OCI-LY7 (cell line): ENCODE results near the gene PLA2R1. TPM values are rescaled to one million over a fixed set of nuclear protein-coding genes. Genes with fewer than 3 reads are reported as not detected.

Source experiments
- BruUV-seq: library from RNA; stranded (reverse); fragments of 400-500 nt; replicated peaks from 2 replicates; lab custom pipeline; 2021; lab: Mats Ljungman, UMichigan
- CTCF ChIA-PET: fragments of 300-600 bp; sonication (Branson Sonifier 250); formaldehyde crosslinking; loops from one replicate; lab custom pipeline; 2022; ENCODE audit warnings: antibody characterized with exemption; ENCODE audit not compliant: unreplicated experiment; lab: Charles Lee
- POLR2A ChIA-PET: fragments of 300-600 bp; sonication (Branson Sonifier 250); formaldehyde crosslinking; loops from one replicate; lab custom pipeline; 2022; ENCODE audit warnings: antibody characterized with exemption; lab: Charles Lee
- DNase-seq: peaks from one replicate; pipeline ENCODE4 v3.0.0-alpha.2; 2015; ENCODE audit warnings: low spot score
- H2AFZ ChIP-seq: fragments of 200-600 bp; sonication (generic), shearing (Covaris generic); 2 replicates; pipeline ENCODE4 v1.6.1; 2014; ENCODE audit warnings: mild to moderate bottlenecking, antibody characterized with exemption, low read length, moderate library complexity
- H3K27ac ChIP-seq: fragments of 200-600 bp; sonication (generic); 2 replicates; pipeline ENCODE4 v1.5.1; 2014; ENCODE audit warnings: mixed run types, low read depth, mild to moderate bottlenecking, moderate library complexity, low read length, inconsistent platforms; ENCODE audit not compliant: poor library complexity, severe bottlenecking
- H3K36me3 ChIP-seq: fragments of 200-600 bp; sonication (generic); 2 replicates; pipeline ENCODE4 v1.6.1; 2014; ENCODE audit warnings: mild to moderate bottlenecking, antibody characterized with exemption, low read length, moderate library complexity, mixed read lengths; ENCODE audit not compliant: insufficient read depth
- H3K4me1 ChIP-seq: fragments of 200-600 bp; sonication (generic); 2 replicates; pipeline ENCODE4 v1.5.1; 2014; ENCODE audit warnings: mild to moderate bottlenecking, low read length; ENCODE audit not compliant: insufficient read depth, poor library complexity, severe bottlenecking
- H3K4me2 ChIP-seq: fragments of 200-600 bp; sonication (generic); 2 replicates; pipeline ENCODE4 v1.6.1; 2014; ENCODE audit warnings: mild to moderate bottlenecking, low read length
- H3K4me3 ChIP-seq: fragments of 200-600 bp; sonication (generic); 2 replicates; pipeline ENCODE4 v1.5.1; 2014; ENCODE audit warnings: mild to moderate bottlenecking, low read depth, low read length; ENCODE audit not compliant: poor library complexity, severe bottlenecking
- H3K79me2 ChIP-seq: fragments of 200-600 bp; sonication (generic); 2 replicates; pipeline ENCODE4 v1.6.1; 2016; ENCODE audit warnings: low read depth, mild to moderate bottlenecking, low read length, moderate library complexity, mixed read lengths; ENCODE audit not compliant: insufficient read depth
- H3K9me2 ChIP-seq: fragments of 200-600 bp; sonication (generic); 2 replicates; pipeline ENCODE4 v1.6.1; 2016; ENCODE audit warnings: mild to moderate bottlenecking, low read length, mixed read lengths; ENCODE audit not compliant: insufficient read depth
- H3K9me3 ChIP-seq: fragments of 200-600 bp; sonication (generic); 2 replicates; pipeline ENCODE4 v1.6.1; 2014; ENCODE audit warnings: mild to moderate bottlenecking, mixed run types, low read length, mixed read lengths
- H4K20me1 ChIP-seq: fragments of 200-600 bp; sonication (generic); 2 replicates; pipeline ENCODE4 v1.6.1; 2014; ENCODE audit warnings: mild to moderate bottlenecking, antibody characterized with exemption, low read length, moderate library complexity, mixed read lengths; ENCODE audit not compliant: insufficient read depth
- EZH2phosphoT487 ChIP-seq: fragments of 200-600 bp; sonication (generic); IDR thresholded peaks from 2 replicates; pipeline ENCODE4 v1.6.1; 2018; ENCODE audit warnings: low read depth, borderline replicate concordance, mild to moderate bottlenecking, mixed run types, antibody characterized with exemption, low read length, moderate library complexity, mixed read lengths
- intact Hi-C: fragments of 100-400 bp; cut with micrococcal nuclease; formaldehyde crosslinking; loops from one replicate; pipeline ENCODE4 v1.10.0; 2022; ENCODE audit not compliant: unreplicated experiment
- total RNA-seq, 2 experiments: library from RNA; depleted of rRNA in 1 of 2; stranded (reverse); fragments of >200 nt in 1 of 2; shearing (Covaris generic) in 1 of 2; gene quantifications; 2 replicates each; pipeline ENCODE4 v1.2.3, GENCODE V29; 2014 to 2022
- TF ChIP-seq, protein P1 (sequence below): fragments of 200-600 bp; sonication (generic); conservative IDR thresholded peaks from 2 replicates; pipeline ENCODE4 v1.5.1; 2014; ENCODE audit warnings: mild to moderate bottlenecking, antibody characterized with exemption, low read length, moderate library complexity, mixed read lengths

The PLA2R1 gene
- total RNA-seq, 2 experiments from 2014 or later: not detected

DNA sequence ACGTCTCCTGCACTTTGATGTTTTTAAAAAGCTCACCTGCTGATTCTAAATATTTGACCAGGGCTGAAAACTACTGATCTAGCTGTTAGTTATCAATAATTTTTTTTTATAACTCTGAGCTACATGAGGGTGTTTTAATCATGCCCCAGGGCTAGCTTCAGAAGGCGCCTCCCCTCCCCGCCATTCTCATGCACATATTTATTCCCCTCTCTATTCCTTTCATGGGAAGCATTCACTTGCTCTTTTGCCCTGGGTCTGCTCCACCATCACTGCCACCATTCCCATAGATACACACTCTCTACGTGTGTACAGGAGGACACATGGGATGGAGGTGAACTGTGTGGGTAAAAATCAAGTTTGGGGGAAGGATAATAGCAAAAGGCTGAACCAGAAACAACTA is 101.0 kb downstream of the PLA2R1 start:
- POLR2A ChIA-PET: no interaction called here
- no peaks in the 10 kb centered on the region for H3K9me2 ChIP-seq
- intact Hi-C loops: no loop called here
- no TSS peak for BruUV-seq
- no peaks in the 10 kb centered on the region for H3K36me3 ChIP-seq
- H3K27ac ChIP-seq: no peak overlapping the region
- CTCF ChIA-PET: no interaction called here
- no peak for TF ChIP-seq EZH2phosphoT487
- TF ChIP-seq, protein P1, sequence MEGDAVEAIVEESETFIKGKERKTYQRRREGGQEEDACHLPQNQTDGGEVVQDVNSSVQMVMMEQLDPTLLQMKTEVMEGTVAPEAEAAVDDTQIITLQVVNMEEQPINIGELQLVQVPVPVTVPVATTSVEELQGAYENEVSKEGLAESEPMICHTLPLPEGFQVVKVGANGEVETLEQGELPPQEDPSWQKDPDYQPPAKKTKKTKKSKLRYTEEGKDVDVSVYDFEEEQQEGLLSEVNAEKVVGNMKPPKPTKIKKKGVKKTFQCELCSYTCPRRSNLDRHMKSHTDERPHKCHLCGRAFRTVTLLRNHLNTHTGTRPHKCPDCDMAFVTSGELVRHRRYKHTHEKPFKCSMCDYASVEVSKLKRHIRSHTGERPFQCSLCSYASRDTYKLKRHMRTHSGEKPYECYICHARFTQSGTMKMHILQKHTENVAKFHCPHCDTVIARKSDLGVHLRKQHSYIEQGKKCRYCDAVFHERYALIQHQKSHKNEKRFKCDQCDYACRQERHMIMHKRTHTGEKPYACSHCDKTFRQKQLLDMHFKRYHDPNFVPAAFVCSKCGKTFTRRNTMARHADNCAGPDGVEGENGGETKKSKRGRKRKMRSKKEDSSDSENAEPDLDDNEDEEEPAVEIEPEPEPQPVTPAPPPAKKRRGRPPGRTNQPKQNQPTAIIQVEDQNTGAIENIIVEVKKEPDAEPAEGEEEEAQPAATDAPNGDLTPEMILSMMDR: no peak
- no peaks in the 10 kb centered on the region for H3K4me1 ChIP-seq
- no peak for DNase-seq
- H3K4me3 ChIP-seq: no peak overlapping the region
- H4K20me1 ChIP-seq: no peaks in the 10 kb centered on the region
- H2AFZ ChIP-seq: no peak overlapping the region
- H3K9me3 ChIP-seq: no peaks in the 10 kb centered on the region
- H3K79me2 ChIP-seq: no peaks in the 10 kb centered on the region
- no peak overlapping the region for H3K4me2 ChIP-seq

DNA sequence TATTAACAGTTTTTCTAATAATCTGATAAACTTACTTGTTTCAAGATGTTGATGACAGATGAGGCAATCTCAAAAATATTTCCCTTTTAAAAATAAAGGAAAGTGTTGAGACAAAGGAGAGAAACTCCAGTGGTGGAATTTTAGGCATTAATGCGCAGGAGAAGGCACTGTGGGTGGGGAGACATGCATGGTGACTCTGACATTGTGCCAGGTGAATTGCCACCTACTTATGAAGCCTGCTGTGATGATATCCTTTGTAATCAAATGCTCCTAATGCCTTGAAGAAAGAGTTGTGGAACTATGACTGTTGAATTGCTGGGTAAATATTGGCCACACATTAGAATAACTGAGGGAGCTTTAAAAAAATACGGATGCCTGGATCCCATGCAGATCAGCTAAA is 101.4 kb downstream of the PLA2R1 start:
- Histone ChIP-seq H3K4me3 (no peak overlapping the region), H3K9me2 (no peaks in the 10 kb centered on the region), H3K4me1 (no peaks in the 10 kb centered on the region), H3K9me3 (no peaks in the 10 kb centered on the region), H2AFZ (no peak overlapping the region), H3K4me2 (no peak overlapping the region), H3K36me3 (no peaks in the 10 kb centered on the region), H3K27ac (no peak overlapping the region), H3K79me2 (no peaks in the 10 kb centered on the region), H4K20me1 (no peaks in the 10 kb centered on the region)
- intact Hi-C loops: no loop called here
- no peak for TF ChIP-seq EZH2phosphoT487
- TF ChIP-seq, protein P1: no peak
- no peak for DNase-seq
- POLR2A ChIA-PET: no interaction called here
- BruUV-seq: no TSS peak
- CTCF ChIA-PET: no interaction called here

DNA sequence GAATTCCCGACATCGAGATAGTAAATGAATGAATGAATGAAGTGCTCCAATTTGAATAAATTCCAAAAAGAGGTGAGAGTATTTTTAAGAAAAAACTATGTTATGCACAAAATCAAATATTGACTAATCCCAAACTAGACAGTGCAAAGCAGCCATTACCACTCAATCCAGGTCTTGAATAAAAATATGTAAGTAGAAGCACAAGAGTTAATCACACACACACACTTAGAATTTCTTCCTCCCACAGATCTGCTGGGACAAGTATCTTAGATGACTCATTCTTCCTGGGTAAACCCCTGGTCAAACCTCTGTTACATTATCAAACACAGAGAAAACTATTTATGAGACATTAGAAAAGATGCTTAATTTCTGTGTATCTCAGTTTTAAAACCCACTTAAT is 102.0 kb downstream of the PLA2R1 start:
- Histone ChIP-seq H4K20me1 (no peaks in the 10 kb centered on the region), H3K9me3 (no peaks in the 10 kb centered on the region), H3K27ac (no peak overlapping the region), H3K36me3 (no peaks in the 10 kb centered on the region), H3K4me1 (no peaks in the 10 kb centered on the region), H3K79me2 (no peaks in the 10 kb centered on the region), H3K9me2 (no peaks in the 10 kb centered on the region), H3K4me3 (no peak overlapping the region), H2AFZ (no peak overlapping the region), H3K4me2 (no peak overlapping the region)
- no peak for DNase-seq
- intact Hi-C loops: no loop called here
- TF ChIP-seq, protein P1: no peak
- no peak for TF ChIP-seq EZH2phosphoT487
- BruUV-seq: no TSS peak
- CTCF ChIA-PET: no interaction called here
- POLR2A ChIA-PET: no interaction called here
